GM23248 (cell line): ENCODE measurements around the gene ZNF365. TPM values are rescaled to one million over a fixed set of nuclear protein-coding genes. Genes with fewer than 3 reads are reported as not detected.

Source experiments
- DNase-seq: peaks from one replicate; pipeline ENCODE4 v3.0.0-alpha.2; 2015
- H2AFZ ChIP-seq: fragments of 200-600 bp; sonication (generic); 2 replicates; pipeline ENCODE4 v1.6.1; 2016; ENCODE audit warnings: antibody characterized with exemption
- H3F3A ChIP-seq: fragments of 200-600 bp; sonication (generic); 2 replicates; pipeline ENCODE4 v1.6.1; 2016; ENCODE audit warnings: mild to moderate bottlenecking, antibody characterized with exemption, mixed run types; ENCODE audit not compliant: insufficient read depth
- H3K27ac ChIP-seq: fragments of 200-600 bp; sonication (generic); 2 replicates; pipeline ENCODE4 v1.5.1; 2016; ENCODE audit warnings: mild to moderate bottlenecking
- H3K27me3 ChIP-seq: fragments of 200-600 bp; sonication (generic); replicated peaks from 2 replicates; pipeline ENCODE4 v1.6.1; 2016; ENCODE audit warnings: mild to moderate bottlenecking; ENCODE audit not compliant: insufficient read depth
- H3K36me3 ChIP-seq: fragments of 200-600 bp; sonication (generic); 2 replicates; pipeline ENCODE4 v1.6.1; 2016; ENCODE audit warnings: low read depth, mild to moderate bottlenecking
- H3K4me1 ChIP-seq: fragments of 200-600 bp; sonication (generic); 2 replicates; pipeline ENCODE4 v1.6.1; 2016; ENCODE audit warnings: mild to moderate bottlenecking; ENCODE audit not compliant: insufficient read depth
- H3K4me2 ChIP-seq: fragments of 200-600 bp; sonication (generic); one replicate; pipeline ENCODE4 v1.6.1; 2016; ENCODE audit warnings: mild to moderate bottlenecking; ENCODE audit not compliant: unreplicated experiment
- H3K4me3 ChIP-seq: fragments of 200-600 bp; sonication (generic); 2 replicates; pipeline ENCODE4 v1.5.1; 2016; ENCODE audit warnings: mild to moderate bottlenecking
- H3K79me2 ChIP-seq: fragments of 200-600 bp; sonication (generic); 2 replicates; pipeline ENCODE4 v1.6.1; 2016; ENCODE audit warnings: mild to moderate bottlenecking; ENCODE audit not compliant: insufficient read depth
- H3K9ac ChIP-seq: fragments of 200-600 bp; sonication (generic); 2 replicates; pipeline ENCODE4 v1.6.1; 2016; ENCODE audit warnings: mild to moderate bottlenecking
- H3K9me2 ChIP-seq: fragments of 200-600 bp; sonication (generic); 2 replicates; pipeline ENCODE4 v1.6.1; 2016; ENCODE audit warnings: mixed run types, mild to moderate bottlenecking, moderate library complexity; ENCODE audit not compliant: insufficient read depth
- H3K9me3 ChIP-seq: fragments of 200-600 bp; sonication (generic); one replicate; pipeline ENCODE4 v1.6.1; 2017; ENCODE audit warnings: low read depth
- H4K20me1 ChIP-seq: fragments of 200-600 bp; sonication (generic); 2 replicates; pipeline ENCODE4 v1.6.0; 2016; ENCODE audit not compliant: insufficient read depth
- EZH2 ChIP-seq: fragments of 200-600 bp; sonication (generic); IDR thresholded peaks from 2 replicates; pipeline ENCODE4 v1.6.1; 2018; ENCODE audit warnings: antibody characterized with exemption, mild to moderate bottlenecking; ENCODE audit not compliant: insufficient read depth, poor library complexity, severe bottlenecking
- EZH2phosphoT487 ChIP-seq: fragments of 200-600 bp; sonication (generic); IDR thresholded peaks from 2 replicates; pipeline ENCODE4 v1.6.1; 2018; ENCODE audit warnings: antibody characterized with exemption, moderate library complexity, mild to moderate bottlenecking, low read depth; ENCODE audit not compliant: insufficient read depth
- WGBS, 2 experiments: methylation state at CpG; one replicate each; pipeline ENCODE4 v1.1.6; 2015 to 2017; ENCODE audit warnings: low lambda C conversion rate in 2 of 2, low coverage in 1 of 2; ENCODE audit errors: missing lambda C conversion rate in 2 of 2; 5-methylcytosine and 5-hydroxymethylcytosine counted together
- in situ Hi-C: fragments of 300-500 bp; cut with MboI; formaldehyde crosslinking; loops from 2 replicates; pipeline ENCODE4 v1.15.0; 2020
- polyA plus RNA-seq: library from polyadenylated mRNA; unstranded; fragments of >200 nt; fragmentation: Nextera tagmentation; extraction: Ambion mirVana; gene quantifications from 2 replicates; pipeline ENCODE4 v1.2.1, GENCODE V29; 2016
- total RNA-seq: library from RNA; depleted of rRNA; stranded (reverse); fragments of >200 nt; shearing (Covaris generic); gene quantifications from 2 replicates; pipeline ENCODE4 v1.2.3, GENCODE V29; 2014

Gene ZNF365
- total and polyA plus RNA-seq, 2 experiments from 2014 or later = 0.86 to 1.4 TPM

GRCh38 chr10:62336404-62336803, 37.8 kb upstream of the ZNF365 start:
- Histone ChIP-seq H3K4me3 (no peak overlapping the region), H3F3A (no peaks in the 10 kb centered on the region), H2AFZ (no peak overlapping the region), H3K4me2 (no peak overlapping the region), H4K20me1 (no peaks in the 10 kb centered on the region), H3K9ac (no peak overlapping the region), H3K27ac (no peak overlapping the region), H3K36me3 (no peaks in the 10 kb centered on the region), H3K4me1 (0 out of 2 replicates have a peak, but pooled peaks cover 6% of the 10 kb centered on the region), H3K27me3 (no peaks in the 10 kb centered on the region), H3K9me2 (no peaks in the 10 kb centered on the region), H3K9me3 (peaks cover under 1% of the 10 kb centered on the region), H3K79me2 (no peaks in the 10 kb centered on the region)
- TF ChIP-seq EZH2phosphoT487 = no peak
- TF ChIP-seq EZH2 = no peak
- no peak for DNase-seq
- 70 to 87% methylated on average over 1 of the region's 1 CpG for WGBS, 2 experiments
- in situ Hi-C loops = no loop called here

GRCh38 chr10:62341419-62341818, 32.8 kb upstream of the ZNF365 start:
- Histone ChIP-seq H3F3A (no peaks in the 10 kb centered on the region), H3K4me1 (no peaks in the 10 kb centered on the region), H3K4me3 (no peak overlapping the region), H3K79me2 (no peaks in the 10 kb centered on the region), H2AFZ (no peak overlapping the region), H4K20me1 (no peaks in the 10 kb centered on the region), H3K4me2 (no peak overlapping the region), H3K9ac (no peak overlapping the region), H3K9me3 (peaks cover 10% of the 10 kb centered on the region), H3K36me3 (no peaks in the 10 kb centered on the region), H3K27me3 (no peaks in the 10 kb centered on the region), H3K27ac (no peak overlapping the region), H3K9me2 (no peaks in the 10 kb centered on the region)
- DNase-seq = no peak
- in situ Hi-C loops = no loop called here
- no peak for TF ChIP-seq EZH2phosphoT487
- TF ChIP-seq EZH2 = no peak

- Histone ChIP-seq H3K9me3 (peaks cover 10% of the 10 kb centered on the region), H3K4me2 (no peak overlapping the region), H2AFZ (no peak overlapping the region), H3K27me3 (no peaks in the 10 kb centered on the region), H3K9ac (no peak overlapping the region), H3K4me3 (no peak overlapping the region), H3K27ac (no peak overlapping the region), H3K9me2 (no peaks in the 10 kb centered on the region), H3F3A (no peaks in the 10 kb centered on the region), H3K4me1 (no peaks in the 10 kb centered on the region), H3K79me2 (no peaks in the 10 kb centered on the region), H4K20me1 (no peaks in the 10 kb centered on the region), H3K36me3 (no peaks in the 10 kb centered on the region; the same call in 1 of the 2 replicates)
- 76 to 77% methylated on average over 1 of the region's 1 CpG for WGBS, 2 experiments
- TF ChIP-seq EZH2phosphoT487 (no peak), EZH2 (no peak)
- DNase-seq = no peak
- in situ Hi-C loops = no loop called here
These were observed 31.2 kb upstream of the ZNF365 start for GRCh38 chr10:62343000-62343399.

- no peaks in the 10 kb centered on the region for H4K20me1 ChIP-seq
- H3K4me2 ChIP-seq = no peak overlapping the region
- no peaks in the 10 kb centered on the region; the same call in 1 of the 2 replicates for H3K36me3 ChIP-seq
- H3K4me3 ChIP-seq = no peak overlapping the region
- in situ Hi-C loops = no loop called here
- DNase-seq = peak; percentile 22
- H2AFZ ChIP-seq = no peak overlapping the region
- H3F3A ChIP-seq = peaks cover 9% of the 10 kb centered on the region
- H3K9ac ChIP-seq = no peak overlapping the region
- H3K27me3 ChIP-seq = no peaks in the 10 kb centered on the region
- no peaks in the 10 kb centered on the region for H3K9me3 ChIP-seq
- H3K27ac ChIP-seq = no peak overlapping the region
- H3K4me1 ChIP-seq = no peaks in the 10 kb centered on the region
- H3K9me2 ChIP-seq = no peaks in the 10 kb centered on the region
- H3K79me2 ChIP-seq = no peaks in the 10 kb centered on the region
- TF ChIP-seq EZH2 (no peak), EZH2phosphoT487 (no peak)
These were observed 26.1 kb upstream of the ZNF365 start for GRCh38 chr10:62348029-62348428.

- Histone ChIP-seq H3K4me1 (no peaks in the 10 kb centered on the region), H3K36me3 (no peaks in the 10 kb centered on the region; the same call in 1 of the 2 replicates), H3K27me3 (no peaks in the 10 kb centered on the region), H3K79me2 (no peaks in the 10 kb centered on the region), H3K4me2 (no peak overlapping the region), H3F3A (peaks cover 9% of the 10 kb centered on the region), H3K9me3 (no peaks in the 10 kb centered on the region), H2AFZ (no peak overlapping the region), H3K27ac (peak overlapping the region; percentile 27; the same call in 1 of the 2 replicates), H3K9ac (no peak overlapping the region), H3K4me3 (no peak overlapping the region), H3K9me2 (no peaks in the 10 kb centered on the region), H4K20me1 (no peaks in the 10 kb centered on the region)
- DNase-seq = peak; percentile 74
- TF ChIP-seq EZH2phosphoT487 = no peak
- no peak for TF ChIP-seq EZH2
- in situ Hi-C loops = no loop called here
These were observed 21.7 kb upstream of the ZNF365 start for GRCh38 chr10:62352356-62352970.
